HG03045 (cell line): Measurements from ENCODE around the gene PTPN21.

Experiments used
- ATAC-seq: cut with Tn5 transposase; IDR thresholded peaks from one replicate; pipeline ENCODE4 v1.9.1; 2021; ENCODE audit warnings: mild to moderate bottlenecking, moderate library complexity; ENCODE audit not compliant: unreplicated experiment

Gene PTPN21

GRCh38 chr14:88473791-88474190 lies 81.0 kb downstream of the PTPN21 start:
- ATAC-seq, result no peak

GRCh38 chr14:88470542-88471440 lies 84.0 kb downstream of the PTPN21 start:
- ATAC-seq, result no peak

GRCh38 chr14:88468406-88468805 lies 86.4 kb downstream of the PTPN21 start:
- no peak for ATAC-seq

- no peak for ATAC-seq
These were observed 91.5 kb downstream of the PTPN21 start for GRCh38 chr14:88463318-88463717.

GRCh38 chr14:88454886-88455285 lies 99.9 kb downstream of the PTPN21 start:
- ATAC-seq, result no peak

- no peak for ATAC-seq
These were observed 102.6 kb downstream of the PTPN21 start for GRCh38 chr14:88452231-88452630.

- no peak for ATAC-seq
These were observed 115.7 kb downstream of the PTPN21 start for GRCh38 chr14:88439088-88439487.

GRCh38 chr14:88437658-88438057 lies 117.1 kb downstream of the PTPN21 start:
- ATAC-seq, result no peak

- ATAC-seq, result no peak
These were observed 123.8 kb downstream of the PTPN21 start for GRCh38 chr14:88430976-88431375.

GRCh38 chr14:88426271-88426670 lies 128.5 kb downstream of the PTPN21 start:
- ATAC-seq, result no peak

- no peak for ATAC-seq
These were observed 130.2 kb downstream of the PTPN21 start for GRCh38 chr14:88424573-88424972.

- no peak for ATAC-seq
These were observed 131.7 kb downstream of the PTPN21 start for GRCh38 chr14:88422919-88423650.

GRCh38 chr14:88422047-88422446 lies 132.8 kb downstream of the PTPN21 start:
- ATAC-seq, result no peak

- ATAC-seq, result no peak
These were observed 133.5 kb downstream of the PTPN21 start for GRCh38 chr14:88421286-88421685.

GRCh38 chr14:88420187-88420586 lies 134.6 kb downstream of the PTPN21 start:
- ATAC-seq, result no peak

GRCh38 chr14:88417594-88417993 lies 137.2 kb downstream of the PTPN21 start:
- no peak for ATAC-seq
